Liver (tissue), 3 donors: ENCODE data around the gene RPS3.

Source experiments
- ATF3 ChIP-seq: IDR thresholded peaks from 2 replicates; pipeline ENCODE4 v1.6.1; 2016; ENCODE audit warnings: antibody characterized with exemption
- CTCF ChIP-seq: fragments of 150-350 bp; IDR thresholded peaks from 2 replicates; pipeline ENCODE4 v1.5.1; 2017; ENCODE audit warnings: improper control_type of control experiment, low read depth, low read length; ENCODE audit not compliant: missing input control
- GABPA ChIP-seq, 2 donors: IDR thresholded peaks in 1 of 2; conservative IDR thresholded peaks in 1 of 2; 2 replicates each; pipeline ENCODE4 v1.6.1; 2016; ENCODE audit warnings: antibody characterized with exemption in 2 of 2, mild to moderate bottlenecking in 1 of 2, moderate library complexity in 1 of 2
- JUND ChIP-seq, 2 donors: IDR thresholded peaks; 2 replicates each; pipeline ENCODE4 v1.6.1; 2016; ENCODE audit warnings: antibody characterized with exemption in 2 of 2
- SP1 ChIP-seq: IDR thresholded peaks from 2 replicates; pipeline ENCODE4 v1.6.1; 2018; ENCODE audit warnings: antibody characterized with exemption, mild to moderate bottlenecking
- TAF1 ChIP-seq: conservative IDR thresholded peaks from 2 replicates; pipeline ENCODE4 v1.6.1; 2016; ENCODE audit warnings: antibody characterized with exemption, mild to moderate bottlenecking
- TF ChIP-seq, protein P1 (sequence below): IDR thresholded peaks from 2 replicates; pipeline ENCODE4 v1.6.1; 2016; ENCODE audit warnings: antibody characterized with exemption, mild to moderate bottlenecking
- TF ChIP-seq, protein P2 (sequence below): IDR thresholded peaks from 2 replicates; pipeline ENCODE4 v1.6.1; 2016; ENCODE audit warnings: antibody characterized with exemption
- TF ChIP-seq, protein P3 (sequence below): IDR thresholded peaks from 2 replicates; pipeline ENCODE4 v1.6.1; 2016; ENCODE audit warnings: antibody characterized with exemption
- donor health status: healthy.
- donor health status: healthy.

DNA sequence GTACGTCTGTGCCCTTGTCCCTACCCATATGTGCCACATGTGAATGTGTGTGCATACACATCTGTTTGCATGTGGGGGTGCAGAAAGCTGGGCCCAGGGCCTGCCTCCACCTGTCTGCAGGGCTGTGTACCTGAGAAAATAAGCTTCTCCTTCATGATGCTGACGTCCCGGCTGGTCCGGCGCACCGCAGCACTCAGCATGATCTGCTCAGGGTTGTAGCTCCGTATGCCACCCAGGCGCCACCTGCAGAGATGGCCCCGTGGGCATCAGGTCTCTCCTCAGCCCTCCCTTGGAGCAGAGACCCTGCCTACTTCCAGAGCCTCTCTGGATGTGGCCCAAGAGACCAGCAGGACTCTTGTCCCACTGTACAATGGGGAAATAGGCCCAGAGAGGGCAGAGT lies 37.5 kb downstream of the RPS3 start:
- TF ChIP-seq CTCF = no peak
- TF ChIP-seq, protein P1, sequence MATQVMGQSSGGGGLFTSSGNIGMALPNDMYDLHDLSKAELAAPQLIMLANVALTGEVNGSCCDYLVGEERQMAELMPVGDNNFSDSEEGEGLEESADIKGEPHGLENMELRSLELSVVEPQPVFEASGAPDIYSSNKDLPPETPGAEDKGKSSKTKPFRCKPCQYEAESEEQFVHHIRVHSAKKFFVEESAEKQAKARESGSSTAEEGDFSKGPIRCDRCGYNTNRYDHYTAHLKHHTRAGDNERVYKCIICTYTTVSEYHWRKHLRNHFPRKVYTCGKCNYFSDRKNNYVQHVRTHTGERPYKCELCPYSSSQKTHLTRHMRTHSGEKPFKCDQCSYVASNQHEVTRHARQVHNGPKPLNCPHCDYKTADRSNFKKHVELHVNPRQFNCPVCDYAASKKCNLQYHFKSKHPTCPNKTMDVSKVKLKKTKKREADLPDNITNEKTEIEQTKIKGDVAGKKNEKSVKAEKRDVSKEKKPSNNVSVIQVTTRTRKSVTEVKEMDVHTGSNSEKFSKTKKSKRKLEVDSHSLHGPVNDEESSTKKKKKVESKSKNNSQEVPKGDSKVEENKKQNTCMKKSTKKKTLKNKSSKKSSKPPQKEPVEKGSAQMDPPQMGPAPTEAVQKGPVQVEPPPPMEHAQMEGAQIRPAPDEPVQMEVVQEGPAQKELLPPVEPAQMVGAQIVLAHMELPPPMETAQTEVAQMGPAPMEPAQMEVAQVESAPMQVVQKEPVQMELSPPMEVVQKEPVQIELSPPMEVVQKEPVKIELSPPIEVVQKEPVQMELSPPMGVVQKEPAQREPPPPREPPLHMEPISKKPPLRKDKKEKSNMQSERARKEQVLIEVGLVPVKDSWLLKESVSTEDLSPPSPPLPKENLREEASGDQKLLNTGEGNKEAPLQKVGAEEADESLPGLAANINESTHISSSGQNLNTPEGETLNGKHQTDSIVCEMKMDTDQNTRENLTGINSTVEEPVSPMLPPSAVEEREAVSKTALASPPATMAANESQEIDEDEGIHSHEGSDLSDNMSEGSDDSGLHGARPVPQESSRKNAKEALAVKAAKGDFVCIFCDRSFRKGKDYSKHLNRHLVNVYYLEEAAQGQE = no peak
- TF ChIP-seq ATF3 = no peak
- no peak for TF ChIP-seq SP1
- no peak for TF ChIP-seq TAF1
- TF ChIP-seq, protein P2, sequence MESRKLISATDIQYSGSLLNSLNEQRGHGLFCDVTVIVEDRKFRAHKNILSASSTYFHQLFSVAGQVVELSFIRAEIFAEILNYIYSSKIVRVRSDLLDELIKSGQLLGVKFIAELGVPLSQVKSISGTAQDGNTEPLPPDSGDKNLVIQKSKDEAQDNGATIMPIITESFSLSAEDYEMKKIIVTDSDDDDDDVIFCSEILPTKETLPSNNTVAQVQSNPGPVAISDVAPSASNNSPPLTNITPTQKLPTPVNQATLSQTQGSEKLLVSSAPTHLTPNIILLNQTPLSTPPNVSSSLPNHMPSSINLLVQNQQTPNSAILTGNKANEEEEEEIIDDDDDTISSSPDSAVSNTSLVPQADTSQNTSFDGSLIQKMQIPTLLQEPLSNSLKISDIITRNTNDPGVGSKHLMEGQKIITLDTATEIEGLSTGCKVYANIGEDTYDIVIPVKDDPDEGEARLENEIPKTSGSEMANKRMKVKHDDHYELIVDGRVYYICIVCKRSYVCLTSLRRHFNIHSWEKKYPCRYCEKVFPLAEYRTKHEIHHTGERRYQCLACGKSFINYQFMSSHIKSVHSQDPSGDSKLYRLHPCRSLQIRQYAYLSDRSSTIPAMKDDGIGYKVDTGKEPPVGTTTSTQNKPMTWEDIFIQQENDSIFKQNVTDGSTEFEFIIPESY = no peak
- TF ChIP-seq, protein P3, sequence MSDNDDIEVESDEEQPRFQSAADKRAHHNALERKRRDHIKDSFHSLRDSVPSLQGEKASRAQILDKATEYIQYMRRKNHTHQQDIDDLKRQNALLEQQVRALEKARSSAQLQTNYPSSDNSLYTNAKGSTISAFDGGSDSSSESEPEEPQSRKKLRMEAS = no peak
- TF ChIP-seq JUND (IDR thresholded peaks at IDR 0.05) = no peak
- no peak for TF ChIP-seq GABPA (IDR thresholded peaks at IDR 0.05 in 1 of 2, conservative IDR thresholded peaks at IDR 0.05 in 1 of 2)
